Measurements from ENCODE around the gene TFR2. TPM values are rescaled to one million over a fixed set of nuclear protein-coding genes. Genes with fewer than 3 reads are reported as not detected.

Gene TFR2
- total and polyA plus RNA-seq, 2 of the 13 experiments (the other 11 are each of a cell fraction or from before 2014, with no cell fraction given): 36.9 to 64.2 TPM

DNA sequence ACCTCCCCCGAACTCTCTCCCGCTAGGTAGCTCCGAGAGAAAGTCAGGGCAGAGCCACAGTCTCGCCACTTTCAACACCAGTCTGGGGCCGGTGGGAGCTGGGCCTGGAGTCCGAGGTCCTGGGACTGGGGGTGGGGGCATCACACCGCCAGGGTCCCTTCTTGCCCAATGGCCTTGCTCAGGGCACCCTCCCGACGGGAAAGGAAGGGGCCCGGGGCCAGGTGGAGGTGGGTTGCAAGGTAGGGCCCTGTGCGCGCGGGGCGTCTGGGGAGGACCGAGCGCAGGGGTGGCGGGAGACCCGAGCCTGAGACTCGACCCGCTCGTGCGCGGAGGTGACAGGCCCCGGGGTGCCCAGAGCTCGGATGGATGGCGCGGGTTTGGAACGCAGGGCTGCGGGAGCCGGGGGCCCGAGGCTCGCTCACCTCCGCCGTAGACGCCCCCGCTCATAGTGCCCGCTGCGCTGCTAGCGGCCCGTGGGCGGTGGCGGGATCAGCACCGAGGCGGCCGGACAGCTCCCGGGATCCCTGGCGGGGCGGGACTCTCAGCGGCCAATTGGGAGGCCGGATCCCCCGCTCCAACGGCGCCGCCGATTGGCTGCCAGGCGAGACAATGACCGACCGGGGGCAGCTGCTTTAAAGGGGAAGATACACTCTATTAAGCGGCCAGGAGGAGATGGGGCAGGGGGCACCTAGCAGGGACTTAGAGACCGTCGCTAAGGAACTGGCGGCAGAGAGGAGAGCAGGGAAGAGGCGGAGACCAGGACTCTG, 14.7 kb upstream of the TFR2 start, which contains the start of gene ACTL6B (continued):
- TF ChIP-seq, protein P1, sequence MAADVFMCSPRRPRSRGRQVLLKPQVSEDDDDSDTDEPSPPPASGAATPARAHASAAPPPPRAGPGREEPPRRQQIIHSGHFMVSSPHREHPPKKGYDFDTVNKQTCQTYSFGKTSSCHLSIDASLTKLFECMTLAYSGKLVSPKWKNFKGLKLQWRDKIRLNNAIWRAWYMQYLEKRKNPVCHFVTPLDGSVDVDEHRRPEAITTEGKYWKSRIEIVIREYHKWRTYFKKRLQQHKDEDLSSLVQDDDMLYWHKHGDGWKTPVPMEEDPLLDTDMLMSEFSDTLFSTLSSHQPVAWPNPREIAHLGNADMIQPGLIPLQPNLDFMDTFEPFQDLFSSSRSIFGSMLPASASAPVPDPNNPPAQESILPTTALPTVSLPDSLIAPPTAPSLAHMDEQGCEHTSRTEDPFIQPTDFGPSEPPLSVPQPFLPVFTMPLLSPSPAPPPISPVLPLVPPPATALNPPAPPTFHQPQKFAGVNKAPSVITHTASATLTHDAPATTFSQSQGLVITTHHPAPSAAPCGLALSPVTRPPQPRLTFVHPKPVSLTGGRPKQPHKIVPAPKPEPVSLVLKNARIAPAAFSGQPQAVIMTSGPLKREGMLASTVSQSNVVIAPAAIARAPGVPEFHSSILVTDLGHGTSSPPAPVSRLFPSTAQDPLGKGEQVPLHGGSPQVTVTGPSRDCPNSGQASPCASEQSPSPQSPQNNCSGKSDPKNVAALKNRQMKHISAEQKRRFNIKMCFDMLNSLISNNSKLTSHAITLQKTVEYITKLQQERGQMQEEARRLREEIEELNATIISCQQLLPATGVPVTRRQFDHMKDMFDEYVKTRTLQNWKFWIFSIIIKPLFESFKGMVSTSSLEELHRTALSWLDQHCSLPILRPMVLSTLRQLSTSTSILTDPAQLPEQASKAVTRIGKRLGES (CRISPR knock-in tag; IDR thresholded peaks at IDR 0.05; ENCODE audit: borderline replicate concordance): no peak
- no peak; the same call in 1 of the 2 replicates for TF ChIP-seq ZNF746 (CRISPR knock-in tag; IDR thresholded peaks at IDR 0.05)
- no peak for TF ChIP-seq FOSL1 (CRISPR knock-in tag; IDR thresholded peaks at IDR 0.05; ENCODE audit: borderline replicate concordance)
- TF ChIP-seq ZNF24 (IDR thresholded peaks at IDR 0.05): no peak
- no peak for TF ChIP-seq ZBTB42 (CRISPR knock-in tag; IDR thresholded peaks at IDR 0.05)
- peak; percentile 90 for TF ChIP-seq KDM5B (CRISPR knock-in tag; IDR thresholded peaks at IDR 0.05; ENCODE audit: borderline replicate concordance)
- 0 out of 2 replicates have a peak, but pooled peaks have one; percentile 46 for TF ChIP-seq ZNF543 (CRISPR knock-in tag; IDR thresholded peaks at IDR 0.05)
- TF ChIP-seq, protein P2, sequence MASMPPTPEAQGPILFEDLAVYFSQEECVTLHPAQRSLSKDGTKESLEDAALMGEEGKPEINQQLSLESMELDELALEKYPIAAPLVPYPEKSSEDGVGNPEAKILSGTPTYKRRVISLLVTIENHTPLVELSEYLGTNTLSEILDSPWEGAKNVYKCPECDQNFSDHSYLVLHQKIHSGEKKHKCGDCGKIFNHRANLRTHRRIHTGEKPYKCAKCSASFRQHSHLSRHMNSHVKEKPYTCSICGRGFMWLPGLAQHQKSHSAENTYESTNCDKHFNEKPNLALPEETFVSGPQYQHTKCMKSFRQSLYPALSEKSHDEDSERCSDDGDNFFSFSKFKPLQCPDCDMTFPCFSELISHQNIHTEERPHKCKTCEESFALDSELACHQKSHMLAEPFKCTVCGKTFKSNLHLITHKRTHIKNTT (CRISPR knock-in tag; IDR thresholded peaks at IDR 0.05): no peak
- no peak for TF ChIP-seq PAWR (CRISPR knock-in tag; IDR thresholded peaks at IDR 0.05; ENCODE audit: borderline replicate concordance)
- TF ChIP-seq PRMT3 (CRISPR knock-in tag; IDR thresholded peaks at IDR 0.05; ENCODE audit: borderline replicate concordance, low read depth): no peak
- TF ChIP-seq, protein P3, sequence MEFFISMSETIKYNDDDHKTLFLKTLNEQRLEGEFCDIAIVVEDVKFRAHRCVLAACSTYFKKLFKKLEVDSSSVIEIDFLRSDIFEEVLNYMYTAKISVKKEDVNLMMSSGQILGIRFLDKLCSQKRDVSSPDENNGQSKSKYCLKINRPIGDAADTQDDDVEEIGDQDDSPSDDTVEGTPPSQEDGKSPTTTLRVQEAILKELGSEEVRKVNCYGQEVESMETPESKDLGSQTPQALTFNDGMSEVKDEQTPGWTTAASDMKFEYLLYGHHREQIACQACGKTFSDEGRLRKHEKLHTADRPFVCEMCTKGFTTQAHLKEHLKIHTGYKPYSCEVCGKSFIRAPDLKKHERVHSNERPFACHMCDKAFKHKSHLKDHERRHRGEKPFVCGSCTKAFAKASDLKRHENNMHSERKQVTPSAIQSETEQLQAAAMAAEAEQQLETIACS (CRISPR knock-in tag; IDR thresholded peaks at IDR 0.05): no peak
- TF ChIP-seq, protein P4, sequence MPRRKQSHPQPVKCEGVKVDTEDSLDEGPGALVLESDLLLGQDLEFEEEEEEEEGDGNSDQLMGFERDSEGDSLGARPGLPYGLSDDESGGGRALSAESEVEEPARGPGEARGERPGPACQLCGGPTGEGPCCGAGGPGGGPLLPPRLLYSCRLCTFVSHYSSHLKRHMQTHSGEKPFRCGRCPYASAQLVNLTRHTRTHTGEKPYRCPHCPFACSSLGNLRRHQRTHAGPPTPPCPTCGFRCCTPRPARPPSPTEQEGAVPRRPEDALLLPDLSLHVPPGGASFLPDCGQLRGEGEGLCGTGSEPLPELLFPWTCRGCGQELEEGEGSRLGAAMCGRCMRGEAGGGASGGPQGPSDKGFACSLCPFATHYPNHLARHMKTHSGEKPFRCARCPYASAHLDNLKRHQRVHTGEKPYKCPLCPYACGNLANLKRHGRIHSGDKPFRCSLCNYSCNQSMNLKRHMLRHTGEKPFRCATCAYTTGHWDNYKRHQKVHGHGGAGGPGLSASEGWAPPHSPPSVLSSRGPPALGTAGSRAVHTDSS (CRISPR knock-in tag; conservative IDR thresholded peaks at IDR 0.05): no peak
- TF ChIP-seq CEBPB (IDR thresholded peaks at IDR 0.05; ENCODE audit: borderline replicate concordance, low read depth, low read length): no peak
- TF ChIP-seq MXD4 (CRISPR knock-in tag; IDR thresholded peaks at IDR 0.05): 0 out of 2 replicates have a peak, but pooled peaks have one; percentile 25
- no peak for TF ChIP-seq NFE2L2 (IDR thresholded peaks at IDR 0.05; ENCODE audit: low read length)
- TF ChIP-seq, protein P5, sequence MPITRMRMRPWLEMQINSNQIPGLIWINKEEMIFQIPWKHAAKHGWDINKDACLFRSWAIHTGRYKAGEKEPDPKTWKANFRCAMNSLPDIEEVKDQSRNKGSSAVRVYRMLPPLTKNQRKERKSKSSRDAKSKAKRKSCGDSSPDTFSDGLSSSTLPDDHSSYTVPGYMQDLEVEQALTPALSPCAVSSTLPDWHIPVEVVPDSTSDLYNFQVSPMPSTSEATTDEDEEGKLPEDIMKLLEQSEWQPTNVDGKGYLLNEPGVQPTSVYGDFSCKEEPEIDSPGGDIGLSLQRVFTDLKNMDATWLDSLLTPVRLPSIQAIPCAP (CRISPR knock-in tag; IDR thresholded peaks at IDR 0.05; ENCODE audit: low read depth): no peak
